ENCODE measurements around the gene KYNU. TPM values are rescaled to one million over a fixed set of nuclear protein-coding genes. Genes with fewer than 3 reads are reported as not detected.
"Not testable (repeated sequence)": the region's sequence is repeated elsewhere in the genome, so short reads cannot be mapped to it uniquely, and the experiment has no call there.

Gene KYNU
- total RNA-seq, 1 donor from 2014 or later: 2.7 TPM

GRCh38 chr2:143087033-143087432, 209.6 kb downstream of the KYNU start:
- TF ChIP-seq CTCF (IDR thresholded peaks at IDR 0.05; ENCODE audit: insufficient read depth, low read length, poor library complexity, severe bottlenecking): no peak
- Histone ChIP-seq H3K4me3 (ENCODE audit: low read depth, low read length) (no peak overlapping the region), H3K36me3 (ENCODE audit: control insufficient read depth, insufficient read depth, low read length) (no peaks in the 10 kb centered on the region), H3K27me3 (ENCODE audit: control insufficient read depth, insufficient read depth, low read length) (no peaks in the 10 kb centered on the region)
- no peak for DNase-seq (ENCODE audit: low read depth)

GRCh38 chr2:143088388-143088787, 210.9 kb downstream of the KYNU start:
- Histone ChIP-seq H3K36me3 (ENCODE audit: control insufficient read depth, insufficient read depth, low read length) (no peaks in the 10 kb centered on the region), H3K27me3 (ENCODE audit: control insufficient read depth, insufficient read depth, low read length) (no peaks in the 10 kb centered on the region), H3K4me3 (ENCODE audit: low read depth, low read length) (no peak overlapping the region)
- no peak for TF ChIP-seq CTCF (IDR thresholded peaks at IDR 0.05; ENCODE audit: insufficient read depth, low read length, poor library complexity, severe bottlenecking)
- no peak for DNase-seq (ENCODE audit: low read depth)

GRCh38 chr2:143089520-143089919, 212.1 kb downstream of the KYNU start:
- not testable (repeated sequence) for DNase-seq (ENCODE audit: low read depth); H3K4me3 ChIP-seq (ENCODE audit: low read depth, low read length); H3K27me3 ChIP-seq (ENCODE audit: control insufficient read depth, insufficient read depth, low read length); H3K36me3 ChIP-seq (ENCODE audit: control insufficient read depth, insufficient read depth, low read length)

Data from kidney epithelial cell (primary cell).